GM23338 (cell line): ENCODE measurements around the gene RASGRP1.

Experiments
- CREB1 ChIP-seq: fragments of 250-450 bp; sonication (Bioruptor Pico); IDR thresholded peaks from 2 replicates; pipeline ENCODE4 v1.5.0; 2020; ENCODE audit warnings: low read depth, mild to moderate bottlenecking, moderate library complexity
- CTCF ChIP-seq, 2 experiments: fragments of 200-600 bp in 1 of 2; sonication (generic) in 1 of 2; conservative IDR thresholded peaks; 2 replicates each; pipeline versions ENCODE4 v1.5.1 to v1.6.1; 2016 to 2017; ENCODE audit warnings: antibody characterized with exemption in 2 of 2, low read depth in 2 of 2, mild to moderate bottlenecking in 2 of 2, moderate library complexity in 1 of 2
- ETS1 ChIP-seq: IDR thresholded peaks from 2 replicates; pipeline ENCODE4 v1.6.1; 2016; ENCODE audit warnings: antibody characterized with exemption
- EZH2 ChIP-seq: fragments of 200-600 bp; sonication (generic); IDR thresholded peaks from one replicate; pipeline ENCODE4 v1.8.0; 2017; ENCODE audit warnings: antibody characterized with exemption, mild to moderate bottlenecking, low read depth; ENCODE audit not compliant: unreplicated experiment
- EZH2phosphoT487 ChIP-seq: fragments of 200-600 bp; sonication (generic); IDR thresholded peaks from one replicate; pipeline ENCODE4 v1.8.1; 2018; ENCODE audit warnings: antibody characterized with exemption; ENCODE audit not compliant: unreplicated experiment
- JUNB ChIP-seq: IDR thresholded peaks from one replicate; pipeline ENCODE4 v1.6.1; 2016; ENCODE audit warnings: antibody characterized with exemption; ENCODE audit not compliant: unreplicated experiment
- NANOG ChIP-seq: IDR thresholded peaks from 2 replicates; pipeline ENCODE4 v1.6.1; 2016; ENCODE audit warnings: antibody characterized with exemption, borderline replicate concordance
- POLR2AphosphoS5 ChIP-seq: IDR thresholded peaks from 2 replicates; pipeline ENCODE4 v1.6.1; 2016; ENCODE audit warnings: antibody characterized with exemption, low read depth
- REST ChIP-seq: IDR thresholded peaks from one replicate; pipeline ENCODE4 v1.6.1; 2018; ENCODE audit warnings: antibody characterized with exemption; ENCODE audit not compliant: unreplicated experiment
- STAT1 ChIP-seq: IDR thresholded peaks from one replicate; pipeline ENCODE4 v1.6.1; 2016; ENCODE audit warnings: antibody characterized with exemption; ENCODE audit not compliant: unreplicated experiment
- ZNF114 ChIP-seq: fragments of 250-450 bp; sonication (Bioruptor Pico); IDR thresholded peaks from 2 replicates; pipeline ENCODE4 v1.5.0; 2020; ENCODE audit warnings: mild to moderate bottlenecking, moderate library complexity
- ZNF331 ChIP-seq: fragments of 250-450 bp; sonication (Bioruptor Pico); IDR thresholded peaks from 2 replicates; pipeline ENCODE4 v1.5.0; 2020; ENCODE audit warnings: low read depth, mild to moderate bottlenecking, moderate library complexity

DNA sequence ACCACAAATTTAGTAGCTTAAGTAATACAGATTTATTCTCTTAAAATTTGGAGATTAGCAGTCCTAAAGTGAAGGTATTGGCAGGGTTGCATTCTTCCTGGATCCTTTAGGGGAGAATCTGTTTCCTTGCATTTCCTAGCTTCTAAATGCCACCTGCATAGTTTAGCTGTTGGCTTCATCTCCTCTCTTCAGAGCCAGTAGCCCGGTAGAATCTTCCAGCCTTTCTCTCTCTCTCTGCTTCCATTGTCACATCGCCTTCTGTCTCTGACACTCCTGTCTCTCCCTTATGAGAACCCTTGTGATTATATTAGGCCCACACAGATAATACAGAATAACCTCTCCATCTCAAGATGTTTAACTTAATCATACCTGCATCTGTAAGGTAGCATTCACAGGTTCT, 89.3 kb downstream of the RASGRP1 start:
- no peak for TF ChIP-seq CTCF (conservative IDR thresholded peaks at IDR 0.05; ENCODE audit: low read depth in 2 of 2)
- TF ChIP-seq STAT1 = no peak
- TF ChIP-seq EZH2 = no peak
- no peak for TF ChIP-seq ZNF114 (CRISPR knock-in tag)
- no peak for TF ChIP-seq ZNF331 (CRISPR knock-in tag)
- TF ChIP-seq EZH2phosphoT487 = no peak
- TF ChIP-seq POLR2AphosphoS5 = no peak
- TF ChIP-seq CREB1 (CRISPR knock-in tag) = no peak
- TF ChIP-seq REST = no peak
- no peak for TF ChIP-seq JUNB
- no peak for TF ChIP-seq ETS1
- TF ChIP-seq NANOG = no peak
